Astrocyte (in vitro differentiated cells and primary cell): ENCODE data around the gene SLC29A4. TPM values are rescaled to one million over a fixed set of nuclear protein-coding genes. Genes with fewer than 3 reads are reported as not detected.

Experiments used
- DNase-seq: peaks from one replicate; pipeline ENCODE4 v3.0.0-alpha.2; 2010; ENCODE audit warnings: low read depth
- FAIRE-seq: peaks from 2 replicates; lab custom pipeline; 2011; peaks lifted over from hg19 to GRCh38; lab: Jason Lieb, UNC
- H2AFZ ChIP-seq: 2 replicates; pipeline ENCODE4 v1.6.0; 2012; ENCODE audit warnings: low read depth, low read length, inconsistent platforms
- H3K27ac ChIP-seq: 2 replicates; pipeline ENCODE4 v1.5.1; 2011; ENCODE audit warnings: low read depth, low read length, inconsistent platforms
- H3K27me3 ChIP-seq: 2 replicates; pipeline ENCODE4 v1.6.0; 2011; ENCODE audit warnings: low read length, inconsistent platforms; ENCODE audit not compliant: insufficient read depth
- H3K36me3 ChIP-seq: 2 replicates; pipeline ENCODE4 v1.5.1; 2011; ENCODE audit warnings: low read length, inconsistent platforms; ENCODE audit not compliant: insufficient read depth
- H3K4me1 ChIP-seq: 2 replicates; pipeline ENCODE4 v1.5.1; 2011; ENCODE audit warnings: low read length, inconsistent platforms; ENCODE audit not compliant: insufficient read depth
- H3K4me2 ChIP-seq: 2 replicates; pipeline ENCODE4 v1.6.0; 2012; ENCODE audit warnings: low read length, inconsistent platforms
- H3K4me3 ChIP-seq: 2 replicates; pipeline ENCODE4 v1.5.1; 2011; ENCODE audit warnings: low read depth, mild to moderate bottlenecking, low read length, inconsistent platforms; ENCODE audit not compliant: insufficient read depth
- H3K79me2 ChIP-seq: 2 replicates; pipeline ENCODE4 v1.6.0; 2012; ENCODE audit warnings: mild to moderate bottlenecking, low read length, inconsistent platforms; ENCODE audit not compliant: insufficient read depth
- H3K9ac ChIP-seq: 2 replicates; pipeline ENCODE4 v1.6.0; 2012; ENCODE audit warnings: mild to moderate bottlenecking, low read length, inconsistent platforms
- H3K9me3 ChIP-seq: 2 replicates; pipeline ENCODE4 v1.5.1; 2012; ENCODE audit warnings: low read depth, mild to moderate bottlenecking, low read length, inconsistent platforms; ENCODE audit not compliant: insufficient read depth
- H4K20me1 ChIP-seq: 2 replicates; pipeline ENCODE4 v1.6.0; 2012; ENCODE audit warnings: low read length, inconsistent platforms; ENCODE audit not compliant: insufficient read depth
- H3K27ac Mint-ChIP-seq: one replicate; pipeline ENCODE4 v1.8.0; 2021; ENCODE audit warnings: mild to moderate bottlenecking, mixed read lengths; ENCODE audit not compliant: unreplicated experiment
- H3K27me3 Mint-ChIP-seq: one replicate; pipeline ENCODE4 v1.8.0; 2021; ENCODE audit warnings: low read depth, mixed read lengths; ENCODE audit not compliant: unreplicated experiment
- H3K36me3 Mint-ChIP-seq: one replicate; pipeline ENCODE4 v1.8.0; 2021; ENCODE audit warnings: low read depth, mixed read lengths; ENCODE audit not compliant: unreplicated experiment
- H3K4me1 Mint-ChIP-seq: one replicate; pipeline ENCODE4 v1.8.0; 2021; ENCODE audit warnings: low read depth, mixed read lengths; ENCODE audit not compliant: unreplicated experiment
- H3K4me3 Mint-ChIP-seq: one replicate; pipeline ENCODE4 v1.8.0; 2021; ENCODE audit warnings: mild to moderate bottlenecking, moderate library complexity, mixed read lengths; ENCODE audit not compliant: unreplicated experiment
- H3K9me3 Mint-ChIP-seq: one replicate; pipeline ENCODE4 v1.8.0; 2021; ENCODE audit warnings: mild to moderate bottlenecking, mixed read lengths; ENCODE audit not compliant: unreplicated experiment
- CTCF ChIP-seq: IDR thresholded peaks from 2 replicates; pipeline ENCODE4 v1.5.1; 2011; ENCODE audit warnings: low read depth, mild to moderate bottlenecking, inconsistent platforms, low read length, moderate library complexity; ENCODE audit not compliant: insufficient read depth
- EZH2 ChIP-seq: IDR thresholded peaks from 2 replicates; pipeline ENCODE4 v1.6.1; 2012; ENCODE audit warnings: mild to moderate bottlenecking, low read length, inconsistent platforms; ENCODE audit not compliant: insufficient read depth
- total RNA-seq: library from RNA; stranded (reverse); gene quantifications from 2 replicates; pipeline ENCODE4 v1.2.1, GENCODE V29; 2021

Gene SLC29A4
- total RNA-seq, 1 donor from 2014 or later: 8.2 TPM

- H3K9me3 Mint-ChIP-seq: no peaks in the 10 kb centered on the region
- peak overlapping the region; percentile 38 for H3K4me2 ChIP-seq
Measured at GRCh38 chr7:5237286-5237685, 45.5 kb upstream of the SLC29A4 start.

GRCh38 chr7:5238500-5238899 lies 44.2 kb upstream of the SLC29A4 start:
- Histone ChIP-seq H3K4me3 (no peak overlapping the region), H3K4me1 (peaks cover 9% of the 10 kb centered on the region), H3K36me3 (no peaks in the 10 kb centered on the region), H2AFZ (no peak overlapping the region), H3K79me2 (no peaks in the 10 kb centered on the region), H3K27ac (no peak overlapping the region), H3K4me2 (no peak overlapping the region), H3K9ac (no peak overlapping the region), H3K9me3 (no peaks in the 10 kb centered on the region), H3K27me3 (no peaks in the 10 kb centered on the region), H4K20me1 (no peaks in the 10 kb centered on the region)
- Mint-ChIP-seq H3K4me3 (no peak overlapping the region), H3K4me1 (no peaks in the 10 kb centered on the region), H3K27ac (no peak overlapping the region), H3K27me3 (peaks cover 13% of the 10 kb centered on the region), H3K9me3 (no peaks in the 10 kb centered on the region), H3K36me3 (peaks cover 1% of the 10 kb centered on the region)
- no peak for TF ChIP-seq CTCF
- TF ChIP-seq EZH2: no peak
- FAIRE-seq (no peak), DNase-seq (no peak)

More at GRCh38 chr7:5237286-5237685, 45.5 kb upstream of the SLC29A4 start:
- no peaks in the 10 kb centered on the region for H3K36me3 ChIP-seq
- peak; percentile 30 for DNase-seq
- no peak overlapping the region for H3K9ac ChIP-seq
- peaks cover 7% of the 10 kb centered on the region for H3K27me3 Mint-ChIP-seq
- no peaks in the 10 kb centered on the region for H4K20me1 ChIP-seq
- TF ChIP-seq EZH2 (no peak), CTCF (no peak)
- H3K79me2 ChIP-seq: no peaks in the 10 kb centered on the region
- H3K9me3 ChIP-seq: no peaks in the 10 kb centered on the region
- H3K27me3 ChIP-seq: no peaks in the 10 kb centered on the region
- H2AFZ ChIP-seq: peak overlapping the region; percentile 69
- FAIRE-seq: no peak
- H3K27ac Mint-ChIP-seq: no peak overlapping the region
- H3K27ac ChIP-seq: no peak overlapping the region
- peaks cover 6% of the 10 kb centered on the region for H3K36me3 Mint-ChIP-seq
- peaks cover 9% of the 10 kb centered on the region for H3K4me1 ChIP-seq
- H3K4me1 Mint-ChIP-seq: no peaks in the 10 kb centered on the region
- H3K4me3 ChIP-seq: no peak overlapping the region
- H3K4me3 Mint-ChIP-seq: no peak overlapping the region

- DNase-seq (no peak), FAIRE-seq (no peak)
- Mint-ChIP-seq H3K4me3 (no peak overlapping the region), H3K4me1 (no peaks in the 10 kb centered on the region), H3K9me3 (no peaks in the 10 kb centered on the region), H3K27me3 (peaks cover 14% of the 10 kb centered on the region), H3K36me3 (no peaks in the 10 kb centered on the region), H3K27ac (no peak overlapping the region)
- Histone ChIP-seq H3K36me3 (no peaks in the 10 kb centered on the region), H3K27me3 (no peaks in the 10 kb centered on the region), H3K79me2 (no peaks in the 10 kb centered on the region), H4K20me1 (no peaks in the 10 kb centered on the region), H2AFZ (no peak overlapping the region), H3K4me1 (peaks cover 9% of the 10 kb centered on the region), H3K4me2 (no peak overlapping the region), H3K9ac (no peak overlapping the region), H3K4me3 (no peak overlapping the region), H3K9me3 (no peaks in the 10 kb centered on the region), H3K27ac (no peak overlapping the region)
- TF ChIP-seq CTCF (no peak), EZH2 (no peak)
Measured at GRCh38 chr7:5243261-5243660, 39.5 kb upstream of the SLC29A4 start.
